NOMO-1 treated with dmso at 0.1 percent for 144 hours (cell line): Measurements from ENCODE around the gene HOXB4.
A peak's percentile ranks its signal among the peaks of the same experiment; 100 is the strongest.

Experiments used
- DNase-seq: peaks from one replicate; lab custom pipeline; 2025; ENCODE audit not compliant: unreplicated experiment; lab: John Stamatoyannopoulos, UW

HOXB4 gene

DNA sequence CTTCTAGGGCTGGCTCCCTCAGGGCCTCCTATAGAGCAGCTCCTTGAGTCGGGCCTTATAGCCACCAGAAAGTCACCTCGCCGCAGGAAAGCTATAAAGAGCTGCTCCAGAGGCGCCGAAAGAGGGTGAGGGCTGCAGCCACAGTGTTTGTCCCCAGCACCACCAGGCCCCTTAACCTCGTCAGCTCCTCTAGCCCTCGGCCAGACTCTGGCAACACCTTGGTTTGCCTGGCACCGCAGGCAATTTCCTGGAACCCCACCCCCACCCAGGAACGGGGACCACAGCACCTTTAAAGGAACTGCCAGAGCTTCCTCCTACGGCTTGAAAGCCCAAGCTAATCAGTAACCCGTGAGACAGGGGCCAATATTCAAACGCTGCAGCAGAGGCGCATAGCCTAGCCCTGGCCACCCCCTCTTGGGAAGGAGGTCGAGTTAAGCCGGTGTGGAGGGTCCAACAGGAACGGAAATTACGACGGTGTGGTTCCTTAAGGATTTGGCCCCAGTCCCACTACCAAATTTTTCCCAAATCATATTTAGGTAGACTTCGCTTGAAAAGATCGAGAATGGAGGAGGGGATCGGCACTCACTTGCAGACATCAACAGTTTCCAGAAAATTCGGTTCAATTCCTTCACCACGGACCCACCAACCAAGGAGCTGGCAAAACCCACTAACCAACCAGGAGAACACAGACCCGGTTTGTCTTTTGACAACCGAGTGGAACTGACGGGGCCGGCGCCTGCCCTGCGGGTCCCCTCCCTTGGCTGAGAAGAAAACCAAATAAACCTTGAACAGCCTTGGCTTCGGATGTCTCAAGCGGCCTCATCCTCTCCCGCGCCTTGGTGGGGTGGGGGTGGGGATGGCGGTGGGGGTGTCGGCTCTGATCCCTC, 23.6 kb upstream of the HOXB4 start:
- no peak for DNase-seq

DNA sequence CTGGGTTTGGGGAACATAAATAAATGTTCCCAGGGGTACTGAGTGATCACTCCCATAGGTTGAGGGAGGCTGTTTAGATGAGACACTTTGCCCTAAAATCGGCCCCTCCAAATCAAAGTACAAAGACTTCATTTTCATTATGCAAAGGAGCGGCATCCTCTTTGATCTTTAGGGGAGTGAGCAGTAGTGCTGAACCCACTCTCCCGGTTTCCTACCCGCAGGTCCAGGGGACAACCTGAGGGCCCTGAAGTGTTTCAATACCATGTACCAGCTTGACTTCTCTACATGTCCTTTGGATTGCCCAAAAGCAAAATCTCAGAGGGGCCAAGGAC, 23.0 kb upstream of the HOXB4 start:
- DNase-seq = no peak

GRCh38 chr17:48600244-48601098, 22.3 kb upstream of the HOXB4 start:
- DNase-seq = no peak

DNA sequence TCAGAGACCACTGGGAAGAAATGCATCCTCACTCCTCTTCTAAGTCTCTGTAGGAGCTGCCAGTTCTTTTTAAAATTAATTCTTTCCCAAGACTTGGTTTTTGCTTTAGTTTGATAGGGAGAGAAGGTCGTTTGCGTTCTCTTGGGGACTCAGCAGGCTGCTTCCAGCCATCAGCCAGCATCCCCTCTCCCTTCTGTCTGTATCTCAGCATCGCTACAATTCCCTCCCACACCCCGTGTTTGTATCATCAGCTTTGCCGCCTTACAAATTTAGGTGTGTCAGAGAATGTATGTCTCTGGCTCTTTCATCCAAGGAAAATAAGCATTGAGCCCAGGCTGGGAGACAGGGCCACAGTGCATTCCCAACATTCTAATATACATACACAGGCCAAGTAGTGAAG, 21.2 kb upstream of the HOXB4 start:
- no peak for DNase-seq

- DNase-seq = no peak
These were observed 20.6 kb upstream of the HOXB4 start for GRCh38 chr17:48598736-48599135.

DNA sequence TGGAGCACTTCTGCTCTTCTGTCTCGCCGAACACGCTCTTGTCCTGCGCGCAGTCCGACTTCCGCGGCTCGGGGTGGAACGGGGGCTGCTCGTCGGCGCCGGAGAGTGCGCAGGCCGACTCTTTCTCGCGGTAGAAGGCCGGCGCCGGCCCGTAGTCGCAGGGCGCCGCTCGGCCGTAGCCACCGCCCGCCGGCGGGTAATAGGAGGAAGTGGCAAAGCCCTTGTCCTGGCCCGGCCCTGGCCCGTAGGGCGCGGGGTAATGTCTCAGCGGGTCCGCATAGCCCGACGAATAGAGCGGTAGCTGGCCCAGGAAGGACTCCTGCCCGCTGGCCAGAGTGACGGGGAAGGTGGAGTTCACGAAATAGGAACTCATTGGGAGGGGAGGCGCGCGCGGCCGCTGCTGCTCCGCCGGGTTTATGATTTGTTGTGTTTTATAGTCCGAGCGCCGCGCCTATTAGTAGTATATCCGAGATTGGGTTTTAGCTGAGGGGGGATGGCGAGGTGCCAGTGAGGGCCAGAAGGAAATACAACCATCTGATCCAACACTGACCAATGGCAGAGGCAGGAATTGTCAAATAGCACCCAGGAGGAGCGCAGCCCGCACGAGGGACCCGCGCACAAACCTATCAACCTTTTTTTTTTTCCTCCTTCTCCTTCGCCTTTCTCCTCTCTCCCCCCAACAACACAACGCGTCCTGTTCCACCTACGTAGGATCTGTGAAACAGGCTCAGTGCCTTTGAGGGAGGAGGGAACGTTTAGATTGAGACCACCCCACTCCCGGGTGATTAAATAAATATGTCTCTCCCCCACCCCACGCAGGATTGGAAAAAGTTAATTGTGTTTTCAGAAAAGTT, 19.9 kb upstream of the HOXB4 start:
- no peak for DNase-seq

DNA sequence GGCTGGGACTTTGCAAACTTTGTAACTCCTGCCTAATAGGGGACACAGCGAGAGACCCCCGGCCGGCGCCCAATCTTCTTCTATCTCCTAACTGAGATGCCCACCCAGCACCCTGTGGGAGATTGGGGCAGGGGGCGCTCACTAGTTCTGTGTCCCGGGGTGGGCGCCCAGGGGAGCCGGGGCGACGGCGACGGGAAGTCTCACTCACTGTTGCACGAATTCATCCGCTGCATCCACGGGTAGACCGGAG, 19.3 kb upstream of the HOXB4 start:
- DNase-seq = no peak

DNA sequence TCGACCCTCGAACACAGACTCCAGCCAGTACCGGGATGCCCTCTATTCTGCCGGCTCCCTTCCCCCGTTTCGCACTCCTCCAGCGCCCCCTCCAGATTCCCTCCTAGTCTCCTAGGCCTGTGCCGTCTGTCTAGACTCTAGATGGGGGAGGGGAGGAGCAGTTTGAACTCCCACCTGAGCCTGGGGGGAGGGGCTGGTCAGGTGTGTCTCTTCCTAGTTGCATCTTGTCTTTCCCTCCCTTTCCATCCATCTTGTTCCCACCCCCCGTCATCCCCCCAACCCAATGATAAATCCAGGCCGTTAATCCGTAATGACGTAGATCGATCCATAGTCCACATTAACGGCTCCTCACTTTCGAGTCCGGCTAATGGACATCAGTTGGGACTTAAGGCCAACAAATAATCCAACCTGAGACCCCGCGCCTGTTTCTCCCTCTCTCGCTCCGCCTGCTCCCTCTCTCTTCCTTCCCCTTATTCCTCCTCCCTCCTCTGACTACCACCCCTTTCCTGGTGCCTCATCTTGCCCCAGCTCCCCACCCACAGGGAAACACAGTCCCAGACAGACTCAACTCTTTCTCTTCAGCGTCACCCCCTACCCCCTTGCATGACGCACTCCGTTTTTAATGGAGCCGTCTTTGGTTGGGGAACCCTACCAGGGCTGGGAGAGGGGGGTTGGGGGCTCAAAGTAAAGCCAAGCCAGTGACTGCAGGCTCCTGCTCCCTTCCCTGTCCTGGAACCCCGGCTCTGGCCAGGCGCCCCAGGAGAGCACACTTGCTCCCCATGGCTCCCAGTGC, 18.8 kb upstream of the HOXB4 start:
- no peak for DNase-seq

DNA sequence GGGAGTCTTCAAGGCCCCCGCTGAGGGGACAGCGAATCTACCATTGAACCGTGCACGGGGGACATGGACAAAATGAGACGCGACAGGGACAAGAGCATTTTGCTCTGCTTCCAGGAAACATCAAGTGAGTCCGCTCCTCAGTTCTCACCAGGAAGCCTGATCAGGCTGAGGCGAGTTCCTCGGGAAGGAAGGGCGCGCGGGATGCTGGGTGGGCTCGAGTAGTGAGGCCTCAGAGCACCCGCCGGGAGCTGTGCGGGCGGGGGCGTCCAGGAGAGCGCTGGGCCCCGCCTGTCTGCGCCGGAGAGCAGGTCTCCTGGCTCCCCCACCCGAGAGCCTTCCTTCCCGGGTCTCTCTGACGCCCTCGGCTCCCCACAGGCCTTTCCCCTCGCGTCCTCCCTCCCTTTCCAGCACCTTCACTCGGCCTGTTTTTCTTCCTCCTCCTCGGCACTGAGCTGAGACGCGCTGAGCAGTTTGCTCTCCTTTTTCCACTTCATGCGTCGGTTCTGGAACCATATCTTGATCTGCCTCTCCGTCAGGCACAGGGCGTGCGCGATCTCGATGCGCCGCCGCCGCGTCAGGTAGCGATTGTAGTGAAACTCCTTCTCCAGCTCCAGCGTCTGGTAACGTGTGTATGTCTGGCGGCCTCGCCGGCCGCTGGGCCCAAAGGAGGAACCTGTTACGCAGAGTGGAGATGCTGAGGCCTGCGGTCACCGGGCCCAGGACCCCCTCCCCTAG, 18.0 kb upstream of the HOXB4 start:
- no peak for DNase-seq

DNA sequence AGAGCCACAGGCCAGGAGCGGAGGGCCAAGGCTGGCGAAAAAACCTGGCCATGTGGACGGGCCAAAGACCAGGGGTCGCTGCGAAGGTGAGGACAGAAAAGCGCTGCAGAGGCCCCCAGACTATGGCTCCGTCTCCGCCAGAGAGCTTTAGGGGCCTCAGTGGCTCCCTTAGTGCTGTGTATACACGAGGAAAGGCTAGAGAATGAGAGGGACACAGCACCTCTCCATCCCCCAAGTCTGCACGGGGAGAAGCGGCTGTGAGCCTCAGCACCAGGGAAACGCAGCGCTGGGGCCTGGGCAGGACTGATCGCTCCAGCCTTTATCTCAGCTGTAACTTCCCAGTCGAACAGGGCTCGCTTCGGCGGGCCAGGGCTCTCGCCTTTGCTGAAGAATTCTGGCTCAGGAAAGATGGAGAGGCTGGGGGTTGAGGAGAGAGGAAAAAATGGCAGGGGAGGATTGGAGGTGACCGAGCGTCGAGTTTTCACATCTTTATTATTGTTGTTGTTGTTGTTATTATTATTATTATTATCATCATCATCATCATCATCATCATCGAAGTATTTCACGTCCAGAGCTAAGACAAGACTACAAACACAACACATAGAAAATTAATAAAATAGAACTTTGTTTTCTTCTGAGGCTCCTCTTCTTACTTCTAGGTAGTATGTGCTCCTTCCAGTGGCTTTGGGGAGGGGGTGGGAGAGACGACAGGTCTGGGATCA, 17.3 kb upstream of the HOXB4 start:
- DNase-seq = no peak

- no peak for DNase-seq
These were observed 16.6 kb upstream of the HOXB4 start for GRCh38 chr17:48594538-48595277.

- peak; percentile 55 for DNase-seq
These were observed 15.8 kb upstream of the HOXB4 start for GRCh38 chr17:48593840-48594537.

GRCh38 chr17:48593126-48593829, 15.1 kb upstream of the HOXB4 start, which contains the start of gene HOXB5:
HOXB5 (minus strand) TSS chr17:48593779; CDS start chr17:48593682, 97 bp downstream.
- no peak for DNase-seq

DNA sequence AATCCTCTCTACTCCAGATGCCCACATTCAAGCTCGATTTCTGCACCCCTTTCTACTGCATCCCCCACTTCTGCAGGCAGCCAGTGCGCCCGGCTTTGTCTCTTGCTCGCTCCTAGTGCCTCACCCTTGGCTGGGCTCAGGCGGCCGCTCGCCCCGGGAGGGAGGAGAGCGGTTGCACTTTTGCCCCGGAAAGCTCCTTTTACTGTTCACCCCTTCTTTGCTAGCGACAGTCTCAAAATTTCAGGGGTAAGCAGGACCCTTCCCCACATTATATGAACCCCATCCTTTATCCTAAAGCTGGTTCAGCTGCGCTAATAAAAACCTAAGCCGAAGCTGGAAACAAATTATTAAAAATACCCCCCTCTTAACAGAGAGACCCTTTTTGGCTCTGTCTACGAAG, 14.4 kb upstream of the HOXB4 start:
- no peak for DNase-seq

GRCh38 chr17:48592057-48592514, 13.9 kb upstream of the HOXB4 start:
- no peak for DNase-seq

- no peak for DNase-seq
These were observed 13.3 kb upstream of the HOXB4 start for GRCh38 chr17:48591255-48592056.
